RCC 7860 (cell line): ENCODE data around the gene SLC7A1.

Source experiments
- DNase-seq: peaks from one replicate; pipeline ENCODE4 v3.0.0-alpha.2; 2015; ENCODE audit warnings: low spot score
- FAIRE-seq: peaks from 2 replicates; lab custom pipeline; 2012; peaks lifted over from hg19 to GRCh38; lab: Jason Lieb, UNC

SLC7A1 gene

DNA sequence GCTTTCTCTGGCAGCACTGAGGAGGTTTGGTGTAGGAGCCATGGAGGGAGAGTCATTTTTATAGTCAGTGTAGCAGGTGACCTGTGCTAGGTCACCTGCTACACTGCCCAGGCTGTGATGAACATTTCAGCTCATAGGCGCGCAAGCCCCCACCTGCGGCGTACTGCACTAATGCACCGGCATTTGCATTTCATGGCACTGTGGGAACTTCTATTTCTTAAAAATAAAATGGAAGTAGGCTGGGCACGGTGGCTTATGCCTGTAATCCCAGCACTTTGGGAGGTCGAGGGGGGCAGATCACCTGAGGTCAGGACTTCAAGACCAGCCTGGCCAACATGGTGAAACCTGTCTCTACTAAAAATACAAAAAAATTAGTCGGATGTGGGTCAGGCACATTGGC lies 101.0 kb downstream of the SLC7A1 start:
- DNase-seq (no peak), FAIRE-seq (no peak)

- DNase-seq = no peak
- no peak for FAIRE-seq
These were observed 101.7 kb downstream of the SLC7A1 start for GRCh38 chr13:29493796-29494195.

GRCh38 chr13:29491248-29491647 lies 104.2 kb downstream of the SLC7A1 start:
- FAIRE-seq (no peak), DNase-seq (no peak)

- FAIRE-seq (no peak), DNase-seq (no peak)
These were observed 105.0 kb downstream of the SLC7A1 start for GRCh38 chr13:29490561-29490885.

- FAIRE-seq = no peak
- DNase-seq = no peak
These were observed 105.6 kb downstream of the SLC7A1 start for GRCh38 chr13:29489650-29490560.

DNA sequence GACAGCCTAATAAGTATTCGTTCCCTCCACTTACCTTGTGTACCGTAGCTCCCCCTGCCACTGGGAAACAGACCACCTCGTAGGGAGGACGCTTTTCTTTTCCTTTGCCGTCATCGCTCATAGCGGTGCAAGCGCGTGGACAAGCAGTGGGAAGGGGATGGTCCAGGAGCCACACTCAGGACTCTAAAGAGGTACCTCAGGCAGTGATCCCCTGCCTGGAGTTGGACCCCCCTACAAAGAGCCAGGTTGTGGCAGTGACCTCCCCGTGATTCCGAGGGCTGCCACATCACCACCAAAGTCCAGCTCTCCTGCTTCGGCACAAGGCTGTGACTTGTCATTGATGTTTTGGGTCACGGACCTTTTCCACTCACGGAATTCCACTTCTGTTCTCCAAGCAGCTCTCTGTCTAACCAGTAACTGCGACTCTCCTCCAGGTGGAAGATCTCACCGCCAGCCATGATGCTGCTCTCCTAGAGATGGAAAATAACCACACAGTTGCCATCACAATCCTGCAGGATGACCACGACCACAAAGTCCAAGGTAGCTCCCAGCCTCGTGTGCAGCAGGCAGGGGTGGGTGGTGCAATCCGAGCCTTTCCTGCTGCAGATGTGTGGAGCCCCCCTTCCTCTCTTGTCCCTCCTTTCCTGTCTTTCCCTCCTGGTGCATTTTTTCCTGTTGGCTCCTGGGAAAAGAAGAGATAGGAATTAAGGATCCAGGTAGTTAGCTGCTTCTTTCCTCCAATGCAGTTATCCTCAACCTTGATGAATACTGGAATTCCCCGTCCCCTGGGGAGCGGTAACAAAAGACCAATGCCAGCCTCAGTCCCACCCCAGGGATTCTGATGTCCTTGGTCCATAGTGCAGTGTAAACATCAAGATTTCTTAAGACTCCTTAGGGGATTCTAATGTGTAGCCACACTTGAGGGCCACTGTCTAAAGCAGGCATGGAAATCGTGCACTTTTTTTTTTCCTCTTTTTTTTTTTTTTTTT lies 107.7 kb downstream of the SLC7A1 start:
- no peak for DNase-seq
- FAIRE-seq = no peak

GRCh38 chr13:29486551-29486950 lies 108.9 kb downstream of the SLC7A1 start:
- FAIRE-seq = no peak

GRCh38 chr13:29484796-29485195 lies 110.7 kb downstream of the SLC7A1 start:
- DNase-seq (no peak), FAIRE-seq (no peak)

More at GRCh38 chr13:29486551-29486950, 108.9 kb downstream of the SLC7A1 start:
- DNase-seq = no peak

DNA sequence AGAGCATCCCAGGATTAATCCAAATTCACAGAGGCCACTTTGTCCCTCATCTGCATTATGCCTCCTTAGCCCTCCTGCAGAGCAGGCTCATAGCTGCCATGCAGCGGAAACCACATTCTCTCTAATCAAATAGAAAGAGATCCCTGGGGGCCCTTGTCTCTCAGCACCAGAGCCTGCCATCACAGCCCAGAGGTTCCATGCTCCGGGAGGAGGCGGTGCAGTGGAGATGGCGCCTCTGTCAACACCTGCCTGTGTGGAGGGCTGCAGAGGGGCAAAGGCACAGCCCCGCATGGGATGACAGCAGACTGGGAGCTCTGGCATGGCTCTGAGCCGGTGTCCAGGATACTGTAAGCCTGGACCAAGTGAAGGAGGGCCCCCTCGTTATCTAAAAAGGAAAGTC lies 111.3 kb downstream of the SLC7A1 start:
- DNase-seq (no peak), FAIRE-seq (no peak)

DNA sequence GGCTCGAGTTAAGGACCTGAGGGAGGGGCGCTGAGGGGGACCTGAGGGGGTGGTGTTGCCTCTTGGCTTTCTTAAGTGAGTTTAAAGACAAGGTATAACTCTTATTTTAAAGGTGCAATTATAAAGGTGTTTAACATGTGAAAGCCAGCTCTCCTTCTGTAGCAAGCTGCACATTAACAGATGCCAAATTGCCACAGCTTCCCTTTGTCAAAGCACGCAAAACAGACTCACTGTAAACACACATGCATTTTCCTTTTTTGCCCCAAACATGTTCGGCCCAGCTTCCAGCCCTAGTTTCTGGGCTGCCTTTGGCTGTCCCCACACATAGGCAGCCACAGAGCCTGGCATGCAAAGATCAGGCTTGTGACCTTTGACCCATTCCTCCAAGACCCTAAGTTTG lies 111.9 kb downstream of the SLC7A1 start:
- no peak for FAIRE-seq
- DNase-seq = no peak

DNA sequence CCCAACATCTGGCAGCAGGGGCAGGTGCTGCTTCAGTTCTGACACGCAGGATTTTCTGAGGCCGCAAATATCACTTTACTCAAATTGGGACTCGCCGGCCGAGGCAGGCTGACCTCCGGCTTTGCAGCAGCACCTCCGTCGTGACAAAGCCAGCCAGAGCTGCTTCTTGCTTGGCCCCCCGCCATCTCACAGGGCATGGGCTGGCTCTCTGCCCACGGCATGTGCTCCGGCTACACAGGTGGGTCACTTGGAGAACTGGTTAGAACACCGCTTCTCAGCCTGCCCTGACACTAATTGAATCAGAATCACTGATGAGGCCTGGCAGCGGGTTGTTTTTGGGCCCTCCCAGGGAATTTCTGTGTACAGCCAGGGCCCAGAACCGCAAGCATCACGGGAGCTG lies 112.3 kb downstream of the SLC7A1 start:
- FAIRE-seq (no peak), DNase-seq (no peak)

DNA sequence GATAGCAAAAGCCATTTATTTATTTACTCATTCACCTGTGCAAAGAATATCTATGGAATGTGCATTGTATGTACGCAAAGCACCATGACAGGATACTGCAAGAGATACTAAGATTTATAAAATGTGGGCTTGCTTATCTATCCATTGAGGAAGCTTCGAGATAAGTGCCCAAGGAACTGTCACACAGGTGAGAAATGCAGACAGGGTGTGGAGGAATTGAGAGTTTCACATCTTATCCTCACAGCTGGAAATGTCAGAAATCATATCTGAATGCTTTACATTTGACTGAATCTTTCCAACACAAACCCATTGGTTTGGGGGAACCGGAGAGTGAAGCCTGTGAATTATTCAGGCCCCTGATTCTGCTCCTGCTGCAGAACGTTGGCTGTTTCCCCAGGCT lies 113.0 kb downstream of the SLC7A1 start:
- FAIRE-seq (no peak), DNase-seq (no peak)

GRCh38 chr13:29481603-29482002 lies 113.9 kb downstream of the SLC7A1 start:
- DNase-seq (no peak), FAIRE-seq (no peak)

GRCh38 chr13:29480893-29481525 lies 114.5 kb downstream of the SLC7A1 start:
- DNase-seq (no peak), FAIRE-seq (no peak)

- FAIRE-seq (no peak), DNase-seq (no peak)
These were observed 115.6 kb downstream of the SLC7A1 start for GRCh38 chr13:29479716-29480492.

- DNase-seq (no peak), FAIRE-seq (no peak)
These were observed 119.4 kb downstream of the SLC7A1 start for GRCh38 chr13:29476046-29476445.

GRCh38 chr13:29474991-29475390 lies 120.5 kb downstream of the SLC7A1 start:
- no peak for DNase-seq
- FAIRE-seq = no peak

GRCh38 chr13:29473166-29473565 lies 122.3 kb downstream of the SLC7A1 start:
- FAIRE-seq = no peak
- DNase-seq = no peak

DNA sequence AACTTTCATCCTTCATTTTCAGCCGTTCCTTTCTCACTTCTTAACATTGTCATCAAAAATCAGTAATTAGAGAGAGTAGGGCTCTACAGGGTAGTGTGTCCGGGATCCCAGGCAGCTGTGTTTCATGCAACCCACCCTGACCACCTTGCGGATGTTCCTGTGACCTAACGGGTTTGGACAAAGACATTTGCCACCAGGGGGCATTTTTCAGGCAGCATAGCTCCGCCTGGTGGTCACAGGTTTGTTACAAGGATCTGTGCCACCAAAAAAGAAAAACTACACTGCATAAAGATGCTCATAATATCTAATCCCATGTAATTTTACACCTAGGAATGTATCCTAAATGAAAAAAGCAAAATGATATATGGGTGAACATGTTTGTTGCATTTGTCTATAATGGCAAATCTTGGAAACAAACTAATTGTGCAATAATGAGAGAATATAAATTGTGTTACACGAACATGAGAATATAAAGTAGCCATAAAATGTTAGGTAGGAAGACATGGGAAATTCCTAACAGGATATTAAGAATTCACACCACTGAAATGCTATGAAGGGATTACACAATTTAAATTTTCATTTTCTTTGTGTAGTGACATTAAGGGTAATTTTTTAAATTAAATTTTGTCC lies 123.0 kb downstream of the SLC7A1 start:
- DNase-seq (peak; percentile 14), FAIRE-seq (no peak)

DNA sequence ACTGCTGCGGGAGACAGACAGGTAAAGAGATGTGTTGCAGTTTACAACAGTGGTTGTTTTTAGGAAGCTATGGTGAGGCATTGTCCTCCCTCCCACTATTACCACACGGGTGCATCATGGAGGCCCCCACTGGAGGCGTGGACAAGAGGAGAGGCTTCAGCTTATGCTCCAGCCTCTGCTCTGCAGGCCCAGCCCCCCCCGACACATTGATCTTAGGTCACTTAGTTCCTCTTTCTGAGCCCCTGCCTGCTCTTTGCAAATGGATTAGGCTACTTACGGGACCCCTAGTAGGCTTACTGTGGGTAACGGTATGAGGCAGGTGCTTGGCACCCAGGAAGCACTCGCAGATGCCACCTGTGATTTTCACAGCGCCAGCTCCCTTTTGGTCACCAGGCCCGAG lies 123.9 kb downstream of the SLC7A1 start:
- FAIRE-seq = no peak
- no peak for DNase-seq
